Measurements from ENCODE around the gene ADGRL3. TPM values are rescaled to one million over a fixed set of nuclear protein-coding genes. Genes with fewer than 3 reads are reported as not detected.

The ADGRL3 gene
- total RNA-seq, 1 donor from 2014 or later: 93.6 TPM

DNA sequence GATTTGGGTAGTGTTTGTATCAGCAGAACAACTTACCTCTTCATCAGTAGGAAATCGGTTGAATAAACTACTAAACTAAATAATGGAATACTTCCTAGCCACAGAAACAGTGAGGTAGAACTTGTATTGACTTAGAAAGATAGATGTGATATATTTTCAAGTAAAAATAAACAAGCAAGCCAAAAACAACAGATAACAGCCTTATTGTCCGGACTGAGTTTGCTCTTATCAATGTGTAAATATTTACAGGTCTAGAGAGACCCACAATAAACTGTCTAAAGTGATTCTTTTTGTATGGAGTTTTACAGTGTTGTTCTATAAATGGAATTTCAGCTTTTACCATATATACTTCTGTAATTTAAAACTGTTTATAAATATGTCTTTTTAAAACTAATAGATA is 721.8 kb downstream of the ADGRL3 start:
- Histone ChIP-seq H3K9ac (no peak overlapping the region), H3K27ac (no peak overlapping the region), H3K36me3 (no peaks in the 10 kb centered on the region), H3F3A (ENCODE audit: low read depth) (peaks cover 24% of the 10 kb centered on the region), H3K79me2 (ENCODE audit: low read depth) (no peaks in the 10 kb centered on the region), H3K27me3 (no peaks in the 10 kb centered on the region), H3K4me3 (no peak overlapping the region), H4K20me1 (ENCODE audit: low read depth) (peaks cover 2% of the 10 kb centered on the region), H3K9me3 (ENCODE audit: low read depth) (no peaks in the 10 kb centered on the region), H2AFZ (replicated peaks) (no peak overlapping the region), H3K4me1 (peaks cover 32% of the 10 kb centered on the region), H3K4me2 (no peak overlapping the region)
- Mint-ChIP-seq H3K27ac (no peak overlapping the region), H3K9me3 (no peaks in the 10 kb centered on the region), H3K36me3 (peaks cover 12% of the 10 kb centered on the region), H3K27me3 (ENCODE audit: insufficient read depth, low read depth) (no peaks in the 10 kb centered on the region), H3K4me3 (no peak overlapping the region), H3K4me1 (peaks cover 39% of the 10 kb centered on the region)
- no peak for DNase-seq (ENCODE audit: low spot score)
- TF ChIP-seq EZH2phosphoT487 (IDR thresholded peaks at IDR 0.05): no peak
- TF ChIP-seq, protein P1, sequence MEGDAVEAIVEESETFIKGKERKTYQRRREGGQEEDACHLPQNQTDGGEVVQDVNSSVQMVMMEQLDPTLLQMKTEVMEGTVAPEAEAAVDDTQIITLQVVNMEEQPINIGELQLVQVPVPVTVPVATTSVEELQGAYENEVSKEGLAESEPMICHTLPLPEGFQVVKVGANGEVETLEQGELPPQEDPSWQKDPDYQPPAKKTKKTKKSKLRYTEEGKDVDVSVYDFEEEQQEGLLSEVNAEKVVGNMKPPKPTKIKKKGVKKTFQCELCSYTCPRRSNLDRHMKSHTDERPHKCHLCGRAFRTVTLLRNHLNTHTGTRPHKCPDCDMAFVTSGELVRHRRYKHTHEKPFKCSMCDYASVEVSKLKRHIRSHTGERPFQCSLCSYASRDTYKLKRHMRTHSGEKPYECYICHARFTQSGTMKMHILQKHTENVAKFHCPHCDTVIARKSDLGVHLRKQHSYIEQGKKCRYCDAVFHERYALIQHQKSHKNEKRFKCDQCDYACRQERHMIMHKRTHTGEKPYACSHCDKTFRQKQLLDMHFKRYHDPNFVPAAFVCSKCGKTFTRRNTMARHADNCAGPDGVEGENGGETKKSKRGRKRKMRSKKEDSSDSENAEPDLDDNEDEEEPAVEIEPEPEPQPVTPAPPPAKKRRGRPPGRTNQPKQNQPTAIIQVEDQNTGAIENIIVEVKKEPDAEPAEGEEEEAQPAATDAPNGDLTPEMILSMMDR (IDR thresholded peaks at IDR 0.05): no peak
- no peak for TF ChIP-seq EZH2 (IDR thresholded peaks at IDR 0.05)

GRCh38 chr4:61922766-61923165 is 722.6 kb downstream of the ADGRL3 start:
- no peaks in the 10 kb centered on the region for H3K36me3 ChIP-seq
- DNase-seq (ENCODE audit: low spot score): no peak
- no peaks in the 10 kb centered on the region for H3K9me3 ChIP-seq (ENCODE audit: low read depth)
- H3K4me1 ChIP-seq: peaks cover 32% of the 10 kb centered on the region
- H3K36me3 Mint-ChIP-seq: peaks cover 8% of the 10 kb centered on the region
- peaks cover 34% of the 10 kb centered on the region for H3K4me1 Mint-ChIP-seq
- no peak overlapping the region for H3K27ac Mint-ChIP-seq
- no peaks in the 10 kb centered on the region for H3K27me3 Mint-ChIP-seq (ENCODE audit: insufficient read depth, low read depth)
- no peak overlapping the region for H3K9ac ChIP-seq
- no peak overlapping the region for H3K27ac ChIP-seq
- no peaks in the 10 kb centered on the region for H3K9me3 Mint-ChIP-seq
- no peak overlapping the region for H2AFZ ChIP-seq (replicated peaks)
- H3K4me3 ChIP-seq: no peak overlapping the region
- no peaks in the 10 kb centered on the region for H3K79me2 ChIP-seq (ENCODE audit: low read depth)
- no peaks in the 10 kb centered on the region for H3K27me3 ChIP-seq
- H3K4me2 ChIP-seq: no peak overlapping the region
- TF ChIP-seq EZH2 (IDR thresholded peaks at IDR 0.05) (no peak), EZH2phosphoT487 (IDR thresholded peaks at IDR 0.05) (no peak)
- TF ChIP-seq, protein P1 (IDR thresholded peaks at IDR 0.05): no peak
- no peak overlapping the region for H3K4me3 Mint-ChIP-seq
- peaks cover 21% of the 10 kb centered on the region for H3F3A ChIP-seq (ENCODE audit: low read depth)
- H4K20me1 ChIP-seq (ENCODE audit: low read depth): peaks cover 2% of the 10 kb centered on the region

DNA sequence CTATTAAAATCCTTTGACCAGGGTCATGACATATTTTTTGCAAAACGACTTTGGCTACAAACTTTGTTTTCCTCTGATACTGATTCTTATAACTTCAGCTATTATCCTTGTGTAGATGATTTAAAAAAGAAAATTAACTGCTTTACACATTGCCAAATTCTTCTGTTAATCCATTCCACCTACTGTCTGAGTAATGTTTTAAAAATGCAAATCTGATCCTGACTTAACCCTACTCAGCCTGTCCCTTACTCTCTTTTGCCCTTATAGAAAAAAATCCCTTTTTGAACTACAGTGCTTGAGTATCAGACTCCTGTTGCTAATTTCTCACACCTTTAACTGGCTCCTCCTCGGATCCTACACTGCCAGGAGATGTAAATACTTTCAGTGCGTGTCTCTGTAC is 723.1 kb downstream of the ADGRL3 start:
- H3K27ac Mint-ChIP-seq: no peak overlapping the region
- Histone ChIP-seq H2AFZ (replicated peaks) (no peak overlapping the region), H3K36me3 (no peaks in the 10 kb centered on the region), H3K4me2 (no peak overlapping the region), H3K79me2 (ENCODE audit: low read depth) (no peaks in the 10 kb centered on the region), H3F3A (ENCODE audit: low read depth) (peaks cover 17% of the 10 kb centered on the region), H3K9ac (no peak overlapping the region), H3K4me1 (peaks cover 29% of the 10 kb centered on the region), H4K20me1 (ENCODE audit: low read depth) (peaks cover 2% of the 10 kb centered on the region), H3K27ac (no peak overlapping the region), H3K27me3 (no peaks in the 10 kb centered on the region), H3K9me3 (ENCODE audit: low read depth) (no peaks in the 10 kb centered on the region), H3K4me3 (no peak overlapping the region)
- no peaks in the 10 kb centered on the region for H3K27me3 Mint-ChIP-seq (ENCODE audit: insufficient read depth, low read depth)
- DNase-seq (ENCODE audit: low spot score): no peak
- no peak for TF ChIP-seq EZH2 (IDR thresholded peaks at IDR 0.05)
- TF ChIP-seq, protein P1 (IDR thresholded peaks at IDR 0.05): no peak
- TF ChIP-seq EZH2phosphoT487 (IDR thresholded peaks at IDR 0.05): no peak
- no peak overlapping the region for H3K4me3 Mint-ChIP-seq
- H3K36me3 Mint-ChIP-seq: peaks cover 8% of the 10 kb centered on the region
- H3K9me3 Mint-ChIP-seq: no peaks in the 10 kb centered on the region
- H3K4me1 Mint-ChIP-seq: peaks cover 30% of the 10 kb centered on the region

Measured in neural progenitor cell (in vitro differentiated cells).